Skin epidermis (tissue), 12 donors: ENCODE data around the gene KMT2D.

Source experiments
- H3K27ac ChIP-seq, 21 experiments: fragments of 200-600 bp; sonication (generic) in 11 of 21; one replicate each; pipeline ENCODE4 v1.5.0; 2020; ENCODE audit warnings: mild to moderate bottlenecking in 3 of 21, inconsistent platforms in 2 of 21, moderate library complexity in 2 of 21
- H3K4me3 ChIP-seq, 7 experiments: fragments of 200-600 bp; sonication (generic) in 2 of 7; one replicate each; pipeline ENCODE4 v1.5.0; 2020; ENCODE audit warnings: inconsistent platforms in 2 of 7, mild to moderate bottlenecking in 2 of 7, moderate library complexity in 1 of 7

The KMT2D gene

DNA sequence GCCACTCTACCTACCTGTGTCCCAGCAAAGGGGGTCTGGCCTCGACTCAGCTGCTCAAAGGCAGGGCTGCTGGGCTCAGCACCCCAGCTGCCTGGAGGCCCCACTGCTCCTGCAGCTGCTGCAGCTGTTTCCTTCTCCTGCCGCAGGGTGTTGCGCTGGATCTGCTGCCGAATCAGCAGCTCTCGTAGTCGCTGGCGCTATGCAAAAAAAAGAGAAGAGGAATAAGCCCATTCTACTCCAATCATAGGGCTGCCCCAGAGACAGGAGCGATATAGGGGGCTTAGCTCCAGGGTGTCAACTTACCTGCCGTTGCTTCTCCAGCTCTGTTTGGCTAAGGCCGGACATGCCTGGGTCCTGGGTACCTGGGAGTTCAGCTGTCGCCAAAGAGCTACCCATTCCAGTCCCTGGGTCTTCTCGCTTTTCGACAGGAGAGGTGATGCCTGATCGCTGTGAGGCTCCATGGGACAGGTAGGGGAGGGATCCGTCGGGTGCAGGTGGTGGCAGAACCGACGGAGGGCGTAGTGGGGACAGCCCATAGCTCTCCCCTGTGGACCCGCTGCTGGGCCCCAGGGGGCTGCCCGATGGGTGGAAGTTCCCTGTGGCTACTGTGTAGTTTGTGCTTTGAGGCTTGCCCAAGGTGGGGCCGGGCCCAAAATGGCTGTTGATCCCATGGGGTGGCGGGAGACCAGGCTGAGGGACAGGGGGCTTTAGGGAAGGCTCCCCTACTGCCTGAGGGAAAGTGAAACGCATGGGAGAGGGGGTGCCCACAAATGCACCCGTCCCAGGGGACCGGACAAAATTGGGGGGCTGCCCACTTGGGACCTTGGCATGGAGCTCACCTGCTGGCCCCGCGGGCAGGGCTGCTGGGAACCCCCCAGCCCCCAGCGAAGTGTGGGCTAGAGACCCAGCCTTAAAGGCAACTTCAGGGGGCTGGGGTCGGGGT, 20.9 kb downstream of the KMT2D start:
- H3K4me3 ChIP-seq = no peak overlapping the region
- no peak overlapping the region for H3K27ac ChIP-seq

DNA sequence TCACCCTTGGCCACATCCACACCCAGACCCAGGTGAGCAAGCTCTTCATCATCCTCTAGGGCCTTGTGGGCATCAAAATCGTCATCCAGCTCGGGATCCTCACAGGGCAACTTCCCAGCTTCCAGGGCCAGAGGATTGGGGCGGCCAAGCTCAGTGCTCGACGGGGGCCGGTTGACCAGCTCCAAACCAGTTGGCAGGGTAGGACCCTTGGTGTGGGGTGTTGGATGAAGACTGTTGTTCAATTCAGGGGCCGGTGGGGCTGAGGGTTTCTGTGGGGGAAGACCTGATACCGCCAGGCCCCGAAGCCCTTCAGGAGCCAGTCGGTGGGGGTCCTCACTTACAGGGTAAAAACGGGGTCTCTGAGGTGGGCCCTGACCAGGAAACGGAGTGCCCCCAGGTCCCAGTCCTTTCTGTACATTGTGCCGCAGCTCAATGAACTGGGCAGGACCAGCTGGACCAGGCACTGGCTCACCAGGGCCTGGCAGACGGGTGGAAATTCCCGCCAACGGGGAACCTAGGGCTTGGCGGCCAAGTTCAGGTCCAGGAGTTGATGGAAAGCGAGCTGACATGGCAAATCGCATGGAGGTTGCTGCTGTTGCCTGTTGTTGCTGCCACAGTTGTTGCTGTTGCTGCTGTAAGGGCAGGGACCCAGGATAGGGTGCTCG, 22.2 kb downstream of the KMT2D start:
- H3K27ac ChIP-seq = no peak overlapping the region
- H3K4me3 ChIP-seq = no peak overlapping the region

DNA sequence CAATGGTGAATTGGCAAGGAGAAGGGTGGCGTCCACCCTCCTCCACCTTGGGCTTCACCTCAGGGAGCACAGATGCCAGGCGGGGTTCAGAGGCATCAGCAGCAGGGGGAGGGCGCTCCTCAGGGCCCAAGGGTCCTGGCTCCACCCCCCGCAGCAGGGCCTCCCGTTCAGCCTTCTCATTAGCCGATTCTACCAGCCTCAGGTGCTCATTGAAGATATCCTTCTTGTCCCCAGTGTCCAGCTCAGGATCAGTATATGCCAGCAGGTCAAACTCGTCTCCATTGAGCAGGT, 22.7 kb downstream of the KMT2D start:
- Histone ChIP-seq H3K4me3 (no peak overlapping the region), H3K27ac (no peak overlapping the region)

DNA sequence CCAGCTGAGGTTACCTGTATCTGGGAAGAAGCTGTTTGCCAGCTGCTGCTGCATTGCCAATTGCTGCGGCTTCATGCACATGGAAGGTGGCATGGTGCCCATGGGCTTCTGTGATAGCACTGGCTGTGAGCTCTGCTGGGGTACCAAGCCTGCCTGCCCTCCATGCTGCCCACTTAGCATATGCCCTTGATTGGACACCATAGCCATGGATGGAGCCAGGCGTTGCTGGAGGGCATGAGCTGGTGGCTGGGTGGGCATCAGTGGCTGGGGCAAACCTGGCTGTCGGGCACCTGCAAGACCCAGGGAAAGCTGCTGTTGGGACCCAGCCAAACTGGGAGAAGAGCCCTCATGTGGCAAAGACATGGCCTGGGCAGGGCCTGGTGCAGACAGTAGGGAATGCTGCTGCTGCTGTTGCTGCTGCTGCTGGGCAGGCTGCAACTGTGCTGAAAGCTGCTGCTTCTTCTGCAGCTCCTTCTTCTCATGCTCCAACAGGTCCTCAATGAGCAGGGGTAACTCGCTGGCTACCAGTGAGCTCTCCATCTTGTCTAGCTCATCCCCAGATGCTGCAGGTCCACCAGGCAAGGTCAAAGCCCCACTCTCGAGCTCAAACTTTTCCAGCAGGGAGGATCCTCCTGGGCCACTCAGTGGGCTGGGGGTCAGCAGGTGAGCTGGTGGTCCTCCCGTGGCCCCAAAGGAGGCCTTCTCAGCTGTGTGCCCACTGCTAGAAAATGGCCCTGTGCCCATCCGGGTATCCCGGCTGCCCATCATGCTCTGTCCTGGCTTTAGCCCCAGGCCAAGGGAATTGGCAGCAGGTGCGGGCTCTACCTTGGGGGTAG, 23.3 kb downstream of the KMT2D start:
- Histone ChIP-seq H3K4me3 (no peak overlapping the region), H3K27ac (no peak overlapping the region)

DNA sequence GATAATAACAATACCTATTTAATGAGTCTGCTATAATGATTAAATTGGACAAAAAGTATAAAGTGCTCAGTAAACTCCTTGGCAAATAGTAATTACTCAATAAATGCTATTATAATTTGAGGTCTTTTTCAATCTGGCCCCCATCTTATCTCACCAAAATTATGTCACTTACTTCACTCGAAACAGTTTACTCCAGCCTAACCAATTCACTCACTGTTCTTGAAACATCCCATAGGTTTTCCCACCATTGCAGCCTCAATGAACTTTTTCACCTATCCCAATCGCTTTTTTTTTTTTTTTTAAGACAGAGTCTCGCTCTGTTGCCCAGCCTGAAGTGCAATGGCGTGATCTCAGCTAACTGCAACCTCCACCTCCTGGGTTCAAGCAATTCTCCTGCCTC, 24.6 kb downstream of the KMT2D start:
- H3K27ac ChIP-seq = no peak overlapping the region

DNA sequence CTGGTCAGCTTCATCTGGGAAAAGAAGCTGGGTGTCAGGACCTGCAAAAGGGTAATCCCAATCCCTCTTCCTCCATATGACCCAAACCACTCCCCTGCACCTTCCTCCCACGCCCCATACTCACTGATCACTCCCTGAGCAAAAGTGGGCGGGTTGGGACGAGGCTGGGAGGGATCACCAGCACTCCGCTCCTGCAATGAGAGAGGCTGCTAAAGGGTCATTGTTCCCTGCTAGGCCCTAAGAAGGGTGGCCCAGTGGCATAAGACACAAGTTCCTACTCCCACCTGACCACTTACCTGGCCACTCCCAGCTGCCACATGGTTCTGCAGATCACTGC, 26.3 kb downstream of the KMT2D start:
- Histone ChIP-seq H3K27ac (no peak overlapping the region), H3K4me3 (no peak overlapping the region)

More for the DNA sequence above, 24.6 kb downstream of the KMT2D start:
- H3K4me3 ChIP-seq = no peak overlapping the region

DNA sequence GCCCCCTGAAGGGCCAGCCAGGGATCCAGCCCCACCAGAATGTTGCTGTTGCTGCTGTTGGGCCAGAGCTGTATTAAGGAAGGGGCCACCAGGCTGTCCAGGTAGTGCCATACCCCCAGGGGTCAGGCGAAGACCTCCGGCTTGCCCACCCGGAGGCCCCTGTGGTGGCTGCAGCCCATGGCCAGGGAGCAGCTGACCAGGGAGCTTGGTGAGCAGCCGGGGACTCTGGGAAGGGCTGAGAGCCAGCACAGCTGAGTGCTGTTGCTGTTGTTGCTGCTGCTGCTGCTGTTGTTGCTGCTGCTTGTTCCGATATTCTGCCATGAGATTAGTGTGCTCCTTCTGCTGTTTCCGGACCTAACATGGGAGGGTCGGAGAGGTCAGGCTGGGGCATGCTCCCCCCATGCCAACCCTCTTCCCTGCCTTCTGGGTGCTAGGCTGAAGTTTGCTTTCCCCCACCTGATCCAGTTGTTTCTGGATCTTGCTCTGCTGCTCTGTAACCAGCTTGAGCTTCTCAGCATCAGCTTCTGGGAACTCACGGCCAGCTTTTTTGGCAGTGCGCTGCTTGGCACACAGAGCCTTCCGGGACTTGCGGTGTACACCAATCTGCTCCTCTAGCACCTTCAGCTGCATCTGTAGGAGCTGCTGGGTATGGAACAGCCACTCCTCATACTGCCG, 26.8 kb downstream of the KMT2D start:
- H3K27ac ChIP-seq = no peak overlapping the region

DNA sequence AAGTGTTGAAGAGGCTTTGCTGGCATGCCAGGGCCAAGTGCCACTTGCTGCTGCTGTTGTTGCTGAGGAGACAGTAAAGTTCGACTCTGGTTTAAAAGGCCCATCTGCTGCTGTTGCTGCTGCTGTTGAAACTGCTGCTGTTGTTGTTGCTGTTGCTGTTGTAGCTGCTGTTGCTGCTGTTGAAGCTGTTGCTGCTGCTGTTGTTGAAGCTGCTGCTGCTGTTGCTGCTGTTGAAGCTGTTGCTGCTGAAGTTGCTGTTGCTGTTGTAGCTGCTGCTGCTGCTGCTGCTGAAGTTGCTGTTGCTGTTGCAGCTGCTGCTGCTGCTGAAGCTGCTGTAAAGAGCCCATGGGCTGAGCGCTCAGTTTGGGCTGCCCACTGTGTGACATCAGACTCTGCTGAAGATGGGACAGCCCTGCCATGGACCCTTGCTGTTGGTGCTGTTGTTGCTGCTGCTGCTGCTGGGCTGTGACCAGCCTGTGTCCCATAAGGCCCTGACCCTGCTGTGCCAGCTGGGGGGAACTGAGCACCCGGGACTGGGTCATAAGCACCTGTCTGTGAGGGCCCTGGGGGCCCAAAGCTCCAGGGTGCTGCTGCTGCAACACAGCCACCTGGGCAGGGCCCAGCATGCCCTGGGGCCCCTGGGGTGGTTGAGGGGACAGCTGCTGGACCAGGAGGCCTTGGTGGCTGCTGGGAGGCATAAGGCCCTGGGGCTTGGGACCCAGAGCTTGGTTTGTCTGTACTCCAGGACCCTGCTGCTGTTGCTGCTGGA, 27.7 kb downstream of the KMT2D start:
- H3K27ac ChIP-seq = no peak overlapping the region
- no peak overlapping the region for H3K4me3 ChIP-seq

More for the DNA sequence above, 26.8 kb downstream of the KMT2D start:
- no peak overlapping the region for H3K4me3 ChIP-seq

DNA sequence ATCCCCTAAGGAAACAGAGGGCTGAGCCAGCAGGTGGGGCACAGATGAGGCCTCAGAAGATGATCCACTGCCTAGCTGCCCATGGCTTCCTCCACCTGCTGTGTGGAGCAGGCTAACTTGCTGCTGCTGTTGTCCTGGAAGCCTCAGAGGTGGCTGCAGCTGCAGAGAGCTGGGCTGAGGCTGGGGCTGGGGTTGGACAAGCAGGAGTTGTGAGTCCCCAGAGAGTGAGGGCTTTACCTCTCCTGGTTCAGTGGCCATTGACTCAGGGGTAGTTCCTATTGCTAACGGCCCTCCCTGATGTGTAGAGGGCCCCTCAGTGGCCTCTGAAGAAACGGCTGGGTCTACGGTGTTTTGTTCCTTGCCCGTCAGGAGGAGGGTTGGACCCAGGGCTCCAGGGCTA, 28.3 kb downstream of the KMT2D start:
- H3K4me3 ChIP-seq = no peak overlapping the region
- no peak overlapping the region for H3K27ac ChIP-seq

DNA sequence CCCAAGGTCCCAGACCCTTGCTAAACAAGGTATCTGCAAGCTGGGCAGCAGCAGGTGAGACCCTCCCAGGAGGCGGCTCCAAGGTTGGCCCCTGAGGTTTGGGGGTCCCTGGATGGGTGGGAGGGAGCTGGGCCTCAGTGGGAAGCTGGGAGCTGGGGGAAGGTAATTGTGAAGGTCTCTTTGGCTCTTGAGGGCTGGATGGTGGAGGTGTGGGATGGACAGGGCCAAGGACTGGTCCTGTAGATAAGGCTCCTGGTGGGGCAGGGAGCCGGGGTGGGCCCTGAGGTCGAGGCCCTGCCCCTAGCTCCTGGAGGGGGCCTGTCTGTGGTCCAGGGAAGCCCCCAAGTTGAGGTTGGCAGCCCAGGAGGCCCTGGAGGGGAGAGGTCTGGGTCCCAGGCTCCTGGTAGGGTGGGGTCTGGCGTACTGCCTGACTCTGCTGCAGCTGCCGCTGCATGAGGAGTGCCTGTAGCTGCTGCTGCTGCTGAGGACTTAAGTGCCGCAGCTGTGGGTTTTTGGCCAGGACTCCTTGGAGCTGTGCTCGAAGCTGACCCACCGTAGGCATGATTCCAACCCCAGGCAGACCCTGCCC, 28.9 kb downstream of the KMT2D start:
- H3K4me3 ChIP-seq = no peak overlapping the region
- H3K27ac ChIP-seq = no peak overlapping the region

DNA sequence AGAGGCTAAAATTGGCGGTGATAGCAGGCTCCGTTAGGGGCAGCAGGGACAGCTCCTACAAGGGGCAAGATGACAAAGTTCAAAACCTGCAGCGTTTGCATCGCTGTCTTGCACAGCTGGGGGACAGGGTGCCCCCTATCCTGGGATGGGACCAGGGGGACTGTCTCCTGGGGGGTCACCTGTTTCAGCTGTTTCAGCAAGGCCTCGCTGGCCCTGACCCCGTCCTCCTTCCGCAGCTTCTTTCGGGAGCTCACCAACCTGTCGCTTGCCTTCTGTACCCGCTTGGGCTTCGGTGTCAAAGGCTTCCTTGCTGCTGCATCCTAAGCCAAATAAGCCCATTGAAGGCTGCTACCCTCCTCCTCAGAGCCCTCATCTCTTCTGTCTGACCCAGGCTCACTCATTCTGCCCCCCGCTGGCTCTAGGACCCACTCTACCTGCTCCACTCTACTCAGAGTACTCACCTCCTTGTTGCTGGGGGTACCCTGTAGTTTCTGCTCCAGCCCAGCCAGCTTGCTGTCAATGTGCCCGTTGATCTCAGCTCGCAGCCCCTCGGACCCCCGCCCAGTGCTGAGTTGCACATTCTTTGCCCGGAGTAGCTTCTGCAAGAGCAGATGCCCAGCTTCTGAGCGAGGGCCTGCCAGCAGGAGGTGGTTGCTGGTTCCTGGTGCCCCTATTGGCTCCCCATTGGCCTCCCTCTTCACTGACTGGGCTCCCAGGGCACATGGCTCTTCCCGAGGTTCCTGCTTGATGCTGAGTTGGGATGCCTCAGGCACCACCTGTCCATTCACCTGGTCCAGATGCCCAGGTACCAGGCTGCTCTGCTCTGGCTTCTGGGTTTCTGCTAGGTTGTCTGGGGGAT, 29.7 kb downstream of the KMT2D start:
- Histone ChIP-seq H3K27ac (no peak overlapping the region), H3K4me3 (no peak overlapping the region)

DNA sequence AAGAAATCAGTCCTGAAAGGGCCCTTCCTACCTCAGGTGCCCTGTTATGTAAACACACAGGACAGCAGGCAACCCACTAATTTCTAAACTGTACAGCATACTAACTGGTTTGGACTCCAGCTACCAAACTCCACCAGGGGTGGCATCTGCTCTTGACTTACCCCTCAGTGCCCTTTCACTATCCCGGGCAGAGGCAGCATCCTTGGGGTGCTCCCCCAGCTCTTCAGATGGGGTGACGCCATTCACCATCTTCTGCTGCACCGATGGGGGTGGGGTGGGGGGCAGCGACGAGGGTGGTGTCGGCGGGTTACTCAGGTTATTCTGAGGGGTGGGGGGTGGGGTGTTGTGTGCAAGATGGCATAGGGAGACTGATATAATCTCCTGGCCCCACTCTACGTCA, 30.5 kb downstream of the KMT2D start:
- Histone ChIP-seq H3K4me3 (no peak overlapping the region), H3K27ac (no peak overlapping the region)

DNA sequence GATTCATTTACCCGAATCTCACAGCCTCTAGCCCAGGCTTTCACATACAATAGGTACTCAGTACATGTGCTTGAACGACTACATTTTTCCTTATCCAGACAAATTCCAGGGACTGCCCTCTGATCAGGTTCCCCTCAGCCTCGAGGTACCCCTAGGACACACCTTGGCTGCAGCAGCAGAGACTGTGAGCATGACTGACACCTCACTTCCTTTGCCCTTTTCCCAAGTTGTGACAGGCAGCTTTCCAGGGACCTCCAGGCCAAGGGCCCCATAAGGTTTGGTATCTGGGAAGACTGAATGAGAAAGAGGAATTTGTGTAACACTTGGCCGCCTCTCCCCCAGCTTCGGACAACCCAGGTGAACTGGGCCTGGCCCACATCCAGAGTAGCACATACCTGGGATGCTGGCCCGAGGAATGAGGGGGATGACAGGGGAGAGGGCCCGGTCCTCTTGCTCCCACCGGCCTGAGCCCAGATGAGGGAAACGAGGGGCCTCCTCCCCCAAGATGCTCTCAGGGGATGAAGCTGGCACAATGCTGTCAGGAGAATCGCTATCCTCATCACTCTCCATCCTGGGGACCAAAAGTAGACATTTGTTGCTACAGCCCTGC, 31.8 kb downstream of the KMT2D start:
- no peak overlapping the region for H3K4me3 ChIP-seq
- no peak overlapping the region for H3K27ac ChIP-seq

DNA sequence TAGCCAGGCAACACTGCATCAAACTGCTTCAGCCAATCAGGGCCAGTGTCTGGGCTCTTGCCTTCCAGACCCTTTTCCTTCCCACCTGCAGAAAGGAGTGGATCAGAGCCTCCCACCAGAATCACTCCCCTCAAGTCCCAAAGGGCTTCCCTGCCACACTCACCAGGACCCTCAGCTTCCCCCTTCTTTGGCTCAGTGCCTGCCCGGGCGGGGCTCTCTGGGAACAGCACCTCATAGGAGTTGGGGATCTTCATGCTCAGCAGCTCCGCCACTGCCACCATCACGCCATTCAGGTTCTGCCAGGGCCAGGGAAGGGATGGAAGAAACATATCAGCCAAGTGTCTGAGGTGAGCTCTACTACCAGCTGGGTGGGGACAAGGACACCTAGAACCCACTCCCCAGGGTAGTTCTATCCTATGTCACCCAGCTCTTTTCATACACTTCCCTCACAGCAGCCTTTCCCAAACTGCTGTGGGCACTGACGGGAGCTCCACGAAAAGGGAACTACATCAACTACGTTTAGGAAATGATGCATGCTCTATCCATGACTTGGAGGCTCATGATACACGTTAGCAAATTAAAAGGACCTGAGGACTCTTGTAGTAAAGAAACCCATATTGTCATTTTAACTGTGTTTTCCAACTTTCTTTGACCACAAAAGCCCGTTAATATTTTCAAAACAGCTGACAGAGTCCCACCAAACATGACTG, 32.6 kb downstream of the KMT2D start:
- no peak overlapping the region for H3K4me3 ChIP-seq
- no peak overlapping the region for H3K27ac ChIP-seq

DNA sequence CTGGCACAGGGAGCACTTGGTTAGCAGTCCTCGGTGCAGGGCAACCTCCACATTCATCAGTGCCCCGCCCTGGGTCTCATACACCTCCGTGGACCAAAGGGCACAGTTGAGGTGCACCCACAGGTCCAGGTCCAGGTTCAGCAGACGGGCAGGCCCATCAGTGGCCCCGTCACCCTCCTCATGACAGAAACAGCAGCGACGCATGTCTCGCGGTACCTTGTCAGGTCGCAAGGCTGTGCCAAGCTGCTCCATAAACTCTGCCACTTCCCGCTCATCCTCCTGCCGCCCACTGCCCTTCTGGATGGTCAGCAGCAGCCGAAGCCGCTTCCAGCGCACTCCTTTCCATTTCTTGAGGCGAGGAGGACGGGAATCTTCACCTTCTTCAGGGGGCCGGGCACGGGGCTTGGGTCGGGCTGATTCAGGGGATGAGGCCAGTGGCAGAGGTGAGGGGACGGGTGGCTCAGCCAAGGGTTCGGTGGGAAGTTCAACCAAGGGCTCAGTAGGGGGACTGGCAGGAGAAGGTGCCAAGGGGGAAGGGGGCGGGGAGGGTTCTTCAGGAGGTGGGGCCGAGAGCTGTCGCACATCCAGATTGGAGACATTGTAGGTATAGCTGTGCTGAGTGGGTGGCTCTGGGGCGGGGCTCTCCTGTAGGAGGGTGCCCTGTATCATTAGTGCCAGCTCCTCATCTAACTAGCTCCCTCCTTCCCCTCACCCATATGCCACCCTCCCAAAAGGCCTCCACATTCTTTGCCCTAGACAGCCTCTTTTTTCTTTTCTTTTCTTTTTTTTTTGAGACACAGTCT, 33.7 kb downstream of the KMT2D start:
- Histone ChIP-seq H3K4me3 (no peak overlapping the region), H3K27ac (no peak overlapping the region)

DNA sequence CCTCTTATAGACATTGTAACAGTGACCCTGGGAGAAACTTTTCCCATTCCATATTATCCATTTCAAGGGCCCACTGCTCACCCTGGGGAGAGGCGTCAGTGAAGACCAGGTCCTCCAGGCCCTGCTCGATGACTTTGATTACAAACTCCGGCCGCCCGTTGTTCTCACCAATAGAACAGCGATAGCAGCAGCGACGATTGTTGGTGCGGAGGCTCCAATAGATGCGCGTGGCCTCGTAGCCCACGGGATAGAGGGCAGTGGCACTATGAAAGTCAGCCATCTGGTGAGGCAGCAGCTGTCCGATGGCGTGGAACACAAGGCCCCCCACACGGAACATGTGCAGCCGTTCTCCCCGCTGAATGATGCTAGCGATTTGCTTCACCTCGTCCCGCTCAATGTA, 34.5 kb downstream of the KMT2D start:
- Histone ChIP-seq H3K4me3 (no peak overlapping the region), H3K27ac (no peak overlapping the region)
